HG03460 (cell line): ENCODE measurements around the gene TXNL4B.

Experiments
- ATAC-seq: cut with Tn5 transposase; IDR thresholded peaks from one replicate; pipeline ENCODE4 v1.9.1; 2021; ENCODE audit not compliant: unreplicated experiment

Gene TXNL4B

DNA sequence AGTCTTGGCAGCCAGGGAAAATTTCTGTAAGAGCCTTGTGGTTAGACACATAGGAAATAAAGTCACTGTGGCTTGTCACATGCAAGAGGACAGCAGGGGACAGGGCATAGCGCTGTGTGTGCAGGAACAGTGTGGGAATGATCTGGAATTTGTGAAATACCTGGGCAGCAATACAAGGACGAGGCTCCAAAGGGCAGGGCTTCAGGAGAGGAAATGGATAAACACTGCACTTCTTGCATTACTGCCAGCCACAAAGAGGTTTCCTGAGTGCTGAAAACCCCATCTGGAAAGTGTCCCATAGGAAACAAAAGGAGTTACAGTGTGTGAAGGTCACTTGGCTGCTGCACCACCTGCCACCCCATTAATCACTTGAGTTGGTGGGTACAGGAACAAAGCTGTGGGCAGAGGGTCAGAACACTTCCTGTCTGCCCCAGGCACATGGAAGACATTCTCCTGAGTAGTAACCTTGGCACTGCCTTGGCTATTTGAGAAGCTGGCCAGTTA, 51.2 kb downstream of the TXNL4B start:
- no peak for ATAC-seq

DNA sequence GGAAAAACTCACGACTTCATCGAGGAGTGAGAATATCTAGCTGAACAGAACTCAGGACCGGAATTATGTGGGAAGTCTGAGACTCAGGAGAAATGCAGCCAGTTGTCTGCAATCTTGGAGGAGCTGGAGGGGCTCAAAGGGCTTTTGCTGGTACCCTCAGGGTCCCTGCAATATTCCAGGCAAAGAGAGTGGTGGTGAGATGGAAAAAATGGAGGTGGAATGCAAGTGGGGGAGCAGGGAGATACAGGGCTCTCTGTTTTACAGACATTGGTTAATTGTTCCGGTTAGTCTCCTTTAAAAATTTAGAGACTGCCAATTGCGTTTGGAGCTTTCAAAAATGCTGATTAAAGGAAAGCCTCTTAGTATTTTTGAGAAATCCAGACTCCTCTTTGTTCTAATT, 57.3 kb downstream of the TXNL4B start:
- ATAC-seq, result no peak
